ENCODE measurements around the gene IGSF21.

The IGSF21 gene

DNA sequence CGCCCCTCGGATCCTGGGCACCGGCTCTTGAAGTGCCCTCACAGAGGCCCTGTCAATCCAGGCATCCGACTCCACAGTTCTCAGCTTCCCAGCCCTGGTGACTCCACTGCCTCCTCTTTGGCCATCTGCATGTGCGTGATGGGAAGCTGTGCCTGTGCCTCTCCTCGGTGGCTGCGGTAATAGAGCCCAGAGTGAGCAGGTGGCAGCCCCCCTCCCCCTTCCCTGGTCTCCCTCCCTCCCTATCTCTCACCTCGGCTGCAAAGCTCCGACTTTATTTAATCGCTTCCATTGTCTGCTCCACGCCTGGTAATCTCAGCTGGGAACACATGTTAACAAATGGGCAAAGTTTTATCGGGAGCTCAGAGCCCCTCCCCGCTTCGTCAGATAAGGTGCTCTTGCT is 91.9 kb downstream of the IGSF21 start:
- no peak overlapping the region for H3K4me3 ChIP-seq (replicated peaks in 1 of 2; ENCODE audit: low read depth in 2 of 2, low read length in 2 of 2)
- no peak for DNase-seq (ENCODE audit: low read depth in 2 of 2)
- TF ChIP-seq, protein P1, sequence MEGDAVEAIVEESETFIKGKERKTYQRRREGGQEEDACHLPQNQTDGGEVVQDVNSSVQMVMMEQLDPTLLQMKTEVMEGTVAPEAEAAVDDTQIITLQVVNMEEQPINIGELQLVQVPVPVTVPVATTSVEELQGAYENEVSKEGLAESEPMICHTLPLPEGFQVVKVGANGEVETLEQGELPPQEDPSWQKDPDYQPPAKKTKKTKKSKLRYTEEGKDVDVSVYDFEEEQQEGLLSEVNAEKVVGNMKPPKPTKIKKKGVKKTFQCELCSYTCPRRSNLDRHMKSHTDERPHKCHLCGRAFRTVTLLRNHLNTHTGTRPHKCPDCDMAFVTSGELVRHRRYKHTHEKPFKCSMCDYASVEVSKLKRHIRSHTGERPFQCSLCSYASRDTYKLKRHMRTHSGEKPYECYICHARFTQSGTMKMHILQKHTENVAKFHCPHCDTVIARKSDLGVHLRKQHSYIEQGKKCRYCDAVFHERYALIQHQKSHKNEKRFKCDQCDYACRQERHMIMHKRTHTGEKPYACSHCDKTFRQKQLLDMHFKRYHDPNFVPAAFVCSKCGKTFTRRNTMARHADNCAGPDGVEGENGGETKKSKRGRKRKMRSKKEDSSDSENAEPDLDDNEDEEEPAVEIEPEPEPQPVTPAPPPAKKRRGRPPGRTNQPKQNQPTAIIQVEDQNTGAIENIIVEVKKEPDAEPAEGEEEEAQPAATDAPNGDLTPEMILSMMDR (IDR thresholded peaks at IDR 0.05; ENCODE audit: low read depth, low read length), result no peak

DNA sequence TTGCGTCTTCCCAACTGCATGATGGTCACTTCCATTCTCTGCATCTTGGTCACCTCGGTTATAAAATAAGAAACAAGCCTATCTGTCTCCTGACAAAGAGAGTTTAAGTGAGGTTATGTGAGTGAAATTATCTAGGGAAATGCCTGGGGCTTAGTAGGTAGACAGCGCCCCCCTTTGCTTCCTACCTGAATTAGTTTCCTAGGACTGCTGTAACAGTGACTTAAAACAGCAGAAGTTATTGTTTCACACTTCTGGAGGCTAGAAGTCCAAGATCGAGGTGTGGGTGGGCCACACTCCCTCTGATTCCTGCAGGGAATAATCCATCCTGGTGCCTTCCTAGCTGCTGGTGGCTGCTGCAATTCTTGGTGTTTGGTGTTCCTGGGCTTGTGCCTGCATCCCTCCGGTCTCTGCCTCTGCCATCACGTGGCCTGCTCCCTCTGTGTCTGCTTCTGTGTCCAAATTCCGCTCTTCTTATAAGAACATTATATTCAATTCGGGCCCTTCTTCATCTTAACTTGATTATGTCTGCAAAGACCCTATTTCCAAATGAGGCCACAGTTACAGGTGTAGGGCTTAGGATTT is 92.6 kb downstream of the IGSF21 start:
- TF ChIP-seq, protein P1 (IDR thresholded peaks at IDR 0.05; ENCODE audit: low read depth, low read length), result no peak
- DNase-seq (ENCODE audit: low read depth in 2 of 2), result no peak
- H3K4me3 ChIP-seq (replicated peaks in 1 of 2; ENCODE audit: low read depth in 2 of 2, low read length in 2 of 2), result no peak overlapping the region

DNA sequence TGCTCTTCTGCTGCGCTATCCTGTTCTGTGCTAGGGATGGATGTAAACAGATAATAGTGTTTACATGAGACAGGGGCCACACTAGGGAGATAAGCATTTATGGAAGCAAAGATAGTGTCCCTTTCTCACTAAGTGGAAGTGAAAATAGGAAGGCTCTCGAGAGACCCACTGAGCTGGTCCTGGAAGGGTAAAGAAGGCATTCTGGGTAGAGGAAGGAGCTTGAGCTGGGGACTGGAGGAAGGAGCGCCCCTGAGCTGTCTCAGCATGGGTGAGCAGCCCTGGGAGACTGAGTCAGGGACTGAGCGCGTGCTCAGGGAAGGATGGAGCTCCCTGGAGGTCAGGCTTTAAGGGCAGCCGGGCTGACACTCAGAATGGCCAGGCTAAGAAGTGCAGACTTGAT is 93.3 kb downstream of the IGSF21 start:
- no peak for DNase-seq (ENCODE audit: low read depth in 2 of 2)
- TF ChIP-seq, protein P1 (IDR thresholded peaks at IDR 0.05; ENCODE audit: low read depth, low read length), result no peak
- H3K4me3 ChIP-seq (replicated peaks in 1 of 2; ENCODE audit: low read depth in 2 of 2, low read length in 2 of 2), result no peak overlapping the region

DNA sequence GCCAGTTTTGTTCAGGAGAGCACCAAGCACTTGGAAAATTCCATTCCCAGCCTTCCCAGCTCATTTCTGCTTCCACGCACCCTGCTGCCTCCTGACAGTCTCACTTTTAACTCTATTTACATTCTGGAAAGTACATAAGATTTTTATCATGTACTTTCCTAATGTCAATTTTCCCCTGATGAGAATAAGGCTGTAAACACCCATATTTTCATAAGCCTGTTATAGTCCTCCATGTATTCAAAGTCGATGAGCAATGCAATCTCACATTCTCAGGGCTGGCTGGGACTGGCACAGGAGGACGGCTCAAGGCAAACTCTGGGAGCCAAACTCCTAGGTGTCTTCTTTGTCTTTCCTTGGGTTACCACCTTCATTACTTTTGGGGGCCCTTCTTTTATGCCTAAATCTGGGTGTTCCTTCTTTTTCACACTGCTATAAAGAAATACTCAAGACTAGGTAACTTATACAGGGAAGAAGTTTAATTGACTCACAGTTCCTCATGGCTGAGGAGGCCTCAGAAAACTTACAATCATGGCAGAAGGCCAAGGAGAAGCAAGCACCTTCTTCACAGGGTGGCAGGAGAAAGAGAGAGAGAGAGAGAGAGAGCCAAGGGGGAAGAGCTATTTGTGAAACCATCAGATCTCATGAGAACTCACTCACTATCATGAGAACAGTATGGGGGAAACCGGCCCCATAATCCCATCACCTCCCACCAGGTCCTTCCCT is 94.6 kb downstream of the IGSF21 start:
- DNase-seq (ENCODE audit: low read depth in 2 of 2), result no peak
- TF ChIP-seq, protein P1 (IDR thresholded peaks at IDR 0.05; ENCODE audit: low read depth, low read length), result no peak
- H3K4me3 ChIP-seq (replicated peaks in 1 of 2; ENCODE audit: low read depth in 2 of 2, low read length in 2 of 2), result no peak overlapping the region

DNA sequence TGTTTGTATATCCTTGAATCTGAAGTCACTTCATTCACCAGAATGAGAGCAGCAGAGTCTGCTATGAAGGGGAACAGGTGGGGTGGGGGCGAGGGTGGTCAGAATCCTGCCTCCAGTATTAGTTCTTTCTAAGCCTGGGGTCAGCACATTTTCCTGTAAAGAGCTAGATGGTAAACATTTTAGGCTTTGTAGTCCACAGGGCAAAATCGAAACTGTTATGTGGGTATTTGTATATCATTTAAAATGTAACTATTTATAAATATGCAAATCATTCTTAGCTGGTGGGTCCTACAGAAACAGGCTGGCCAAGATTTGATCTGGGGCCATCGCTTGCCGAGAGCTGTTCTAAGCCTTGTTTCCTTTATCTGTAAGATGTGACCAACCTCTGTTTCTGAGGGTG is 96.0 kb downstream of the IGSF21 start:
- no peak overlapping the region for H3K4me3 ChIP-seq (replicated peaks in 1 of 2; ENCODE audit: low read depth in 2 of 2, low read length in 2 of 2)
- TF ChIP-seq, protein P1 (IDR thresholded peaks at IDR 0.05; ENCODE audit: low read depth, low read length), result no peak
- DNase-seq (ENCODE audit: low read depth in 2 of 2), result no peak

DNA sequence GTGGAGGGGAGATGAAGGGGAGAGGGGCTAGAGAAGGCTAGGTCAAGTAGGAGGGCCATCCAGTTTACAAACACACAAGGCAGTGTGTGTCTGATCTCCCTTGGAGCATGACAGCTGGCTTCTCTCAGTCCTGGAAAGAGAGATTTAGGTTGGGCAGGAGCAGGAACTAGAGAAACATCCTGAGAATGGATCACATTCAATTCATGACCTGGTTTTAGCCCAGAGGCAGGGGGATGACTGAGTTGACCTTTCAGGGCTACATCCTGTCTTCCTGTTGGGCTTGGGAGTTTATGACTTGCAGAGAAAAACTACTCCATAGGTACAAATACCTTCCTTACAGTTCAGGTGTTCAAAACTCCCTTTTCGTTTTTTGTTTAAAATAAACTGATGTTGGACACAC is 97.0 kb downstream of the IGSF21 start:
- no peak for DNase-seq (ENCODE audit: low read depth in 2 of 2)
- TF ChIP-seq, protein P1 (IDR thresholded peaks at IDR 0.05; ENCODE audit: low read depth, low read length), result no peak

More for the DNA sequence above, 97.0 kb downstream of the IGSF21 start:
- no peak overlapping the region for H3K4me3 ChIP-seq (replicated peaks in 1 of 2; ENCODE audit: low read depth in 2 of 2, low read length in 2 of 2)

Data from cardiac fibroblast (primary cell).